Neural cell (in vitro differentiated cells): ENCODE measurements around the gene PLIN4.

Source experiments
- EP300 ChIP-seq: fragments of 450-650 bp; conservative IDR thresholded peaks from 2 replicates; pipeline ENCODE4 v1.6.1; 2014; ENCODE audit warnings: antibody characterized with exemption, mild to moderate bottlenecking, moderate library complexity; ENCODE audit not compliant: poor library complexity, severe bottlenecking
- EZH2 ChIP-seq: fragments of 200-600, 300-800 bp; shearing (Covaris generic), sonication (generic); IDR thresholded peaks from 2 replicates; pipeline ENCODE4 v1.6.1; 2014; ENCODE audit warnings: antibody characterized with exemption, low read length, borderline replicate concordance, mild to moderate bottlenecking; ENCODE audit not compliant: insufficient read depth, poor library complexity, severe bottlenecking
- MXI1 ChIP-seq: fragments of 450-650 bp; conservative IDR thresholded peaks from 2 replicates; pipeline ENCODE4 v1.6.1; 2014; ENCODE audit warnings: antibody characterized with exemption, mild to moderate bottlenecking; ENCODE audit not compliant: poor library complexity, severe bottlenecking
- POLR2AphosphoS5 ChIP-seq: IDR thresholded peaks from 2 replicates; pipeline ENCODE4 v1.6.1; 2012
- RAD21 ChIP-seq: fragments of 450-650 bp; conservative IDR thresholded peaks from 2 replicates; pipeline ENCODE4 v1.6.1; 2014; ENCODE audit warnings: antibody characterized with exemption, mild to moderate bottlenecking, moderate library complexity
- SMC3 ChIP-seq: fragments of 450-650 bp; conservative IDR thresholded peaks from 2 replicates; pipeline ENCODE4 v1.6.1; 2014; ENCODE audit warnings: antibody characterized with exemption, mild to moderate bottlenecking, moderate library complexity; ENCODE audit not compliant: poor library complexity
- TAF1 ChIP-seq: IDR thresholded peaks from 2 replicates; pipeline ENCODE4 v1.6.1; 2012; ENCODE audit warnings: low read depth
- TF ChIP-seq, protein P1 (sequence below): fragments of 450-650 bp; IDR thresholded peaks from 2 replicates; pipeline ENCODE4 v1.5.1; 2014; ENCODE audit warnings: antibody characterized with exemption, mild to moderate bottlenecking, moderate library complexity; ENCODE audit not compliant: poor library complexity, severe bottlenecking
- TF ChIP-seq, protein P2 (sequence below): IDR thresholded peaks from 2 replicates; pipeline ENCODE4 v1.6.1; 2012; ENCODE audit warnings: borderline replicate concordance

DNA sequence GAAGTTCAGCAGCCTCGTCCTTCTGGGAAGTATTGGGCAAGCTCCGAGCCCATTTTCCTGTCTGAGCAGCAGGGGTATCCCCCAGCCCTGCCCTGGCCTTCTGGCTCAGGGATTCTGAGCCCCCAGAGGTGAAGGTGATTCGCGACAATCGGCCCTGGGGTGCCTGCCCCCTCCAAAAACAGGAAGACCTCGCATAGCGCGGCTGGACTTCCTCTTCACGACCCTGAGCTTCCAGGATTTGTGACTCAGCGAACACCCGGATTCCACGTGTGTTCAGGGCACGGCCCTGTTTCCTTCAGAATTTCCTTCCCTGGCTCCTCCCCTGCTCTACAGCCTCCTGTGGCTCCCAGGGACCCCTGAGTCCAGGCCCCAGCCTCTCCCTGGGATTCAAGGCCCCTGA, 41.3 kb upstream of the PLIN4 start, which contains the start of gene SEMA6B:
- no peak for TF ChIP-seq MXI1
- TF ChIP-seq, protein P1, sequence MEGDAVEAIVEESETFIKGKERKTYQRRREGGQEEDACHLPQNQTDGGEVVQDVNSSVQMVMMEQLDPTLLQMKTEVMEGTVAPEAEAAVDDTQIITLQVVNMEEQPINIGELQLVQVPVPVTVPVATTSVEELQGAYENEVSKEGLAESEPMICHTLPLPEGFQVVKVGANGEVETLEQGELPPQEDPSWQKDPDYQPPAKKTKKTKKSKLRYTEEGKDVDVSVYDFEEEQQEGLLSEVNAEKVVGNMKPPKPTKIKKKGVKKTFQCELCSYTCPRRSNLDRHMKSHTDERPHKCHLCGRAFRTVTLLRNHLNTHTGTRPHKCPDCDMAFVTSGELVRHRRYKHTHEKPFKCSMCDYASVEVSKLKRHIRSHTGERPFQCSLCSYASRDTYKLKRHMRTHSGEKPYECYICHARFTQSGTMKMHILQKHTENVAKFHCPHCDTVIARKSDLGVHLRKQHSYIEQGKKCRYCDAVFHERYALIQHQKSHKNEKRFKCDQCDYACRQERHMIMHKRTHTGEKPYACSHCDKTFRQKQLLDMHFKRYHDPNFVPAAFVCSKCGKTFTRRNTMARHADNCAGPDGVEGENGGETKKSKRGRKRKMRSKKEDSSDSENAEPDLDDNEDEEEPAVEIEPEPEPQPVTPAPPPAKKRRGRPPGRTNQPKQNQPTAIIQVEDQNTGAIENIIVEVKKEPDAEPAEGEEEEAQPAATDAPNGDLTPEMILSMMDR = no peak
- no peak for TF ChIP-seq POLR2AphosphoS5
- TF ChIP-seq EZH2 = no peak
- no peak for TF ChIP-seq TAF1
- no peak for TF ChIP-seq SMC3
- TF ChIP-seq, protein P2, sequence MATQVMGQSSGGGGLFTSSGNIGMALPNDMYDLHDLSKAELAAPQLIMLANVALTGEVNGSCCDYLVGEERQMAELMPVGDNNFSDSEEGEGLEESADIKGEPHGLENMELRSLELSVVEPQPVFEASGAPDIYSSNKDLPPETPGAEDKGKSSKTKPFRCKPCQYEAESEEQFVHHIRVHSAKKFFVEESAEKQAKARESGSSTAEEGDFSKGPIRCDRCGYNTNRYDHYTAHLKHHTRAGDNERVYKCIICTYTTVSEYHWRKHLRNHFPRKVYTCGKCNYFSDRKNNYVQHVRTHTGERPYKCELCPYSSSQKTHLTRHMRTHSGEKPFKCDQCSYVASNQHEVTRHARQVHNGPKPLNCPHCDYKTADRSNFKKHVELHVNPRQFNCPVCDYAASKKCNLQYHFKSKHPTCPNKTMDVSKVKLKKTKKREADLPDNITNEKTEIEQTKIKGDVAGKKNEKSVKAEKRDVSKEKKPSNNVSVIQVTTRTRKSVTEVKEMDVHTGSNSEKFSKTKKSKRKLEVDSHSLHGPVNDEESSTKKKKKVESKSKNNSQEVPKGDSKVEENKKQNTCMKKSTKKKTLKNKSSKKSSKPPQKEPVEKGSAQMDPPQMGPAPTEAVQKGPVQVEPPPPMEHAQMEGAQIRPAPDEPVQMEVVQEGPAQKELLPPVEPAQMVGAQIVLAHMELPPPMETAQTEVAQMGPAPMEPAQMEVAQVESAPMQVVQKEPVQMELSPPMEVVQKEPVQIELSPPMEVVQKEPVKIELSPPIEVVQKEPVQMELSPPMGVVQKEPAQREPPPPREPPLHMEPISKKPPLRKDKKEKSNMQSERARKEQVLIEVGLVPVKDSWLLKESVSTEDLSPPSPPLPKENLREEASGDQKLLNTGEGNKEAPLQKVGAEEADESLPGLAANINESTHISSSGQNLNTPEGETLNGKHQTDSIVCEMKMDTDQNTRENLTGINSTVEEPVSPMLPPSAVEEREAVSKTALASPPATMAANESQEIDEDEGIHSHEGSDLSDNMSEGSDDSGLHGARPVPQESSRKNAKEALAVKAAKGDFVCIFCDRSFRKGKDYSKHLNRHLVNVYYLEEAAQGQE = no peak
- no peak for TF ChIP-seq EP300
- no peak for TF ChIP-seq RAD21
